ENCODE data around the gene RDH5. TPM values are rescaled to one million over a fixed set of nuclear protein-coding genes. Genes with fewer than 3 reads are reported as not detected.

The RDH5 gene
- total and polyA plus RNA-seq, 2 of the 13 experiments (the other 11 are each of a cell fraction or from before 2014, with no cell fraction given) = 2.6 to 5.7 TPM

GRCh38 chr12:55681142-55682077 lies 38.8 kb upstream of the RDH5 start (continued):
- TF ChIP-seq FOXA1 (IDR thresholded peaks at IDR 0.05) (no peak), FOXA1 (CRISPR knock-in tag; IDR thresholded peaks at IDR 0.05) (peak; percentile 30; the same call in 1 of the 2 replicates), KDM3A (CRISPR knock-in tag; IDR thresholded peaks at IDR 0.05; ENCODE audit: low read depth) (no peak; the same call in 1 of the 2 replicates), KLF15 (CRISPR knock-in tag; IDR thresholded peaks at IDR 0.05; ENCODE audit: borderline replicate concordance) (no peak), ZNF383 (CRISPR knock-in tag; IDR thresholded peaks at IDR 0.05; ENCODE audit: borderline replicate concordance) (no peak), IKZF4 (CRISPR knock-in tag; IDR thresholded peaks at IDR 0.05; ENCODE audit: borderline replicate concordance, low read depth, not compliant biosample characterization) (no peak), CHCHD3 (CRISPR knock-in tag; IDR thresholded peaks at IDR 0.05) (no peak), ZNF225 (CRISPR knock-in tag; IDR thresholded peaks at IDR 0.05) (no peak), ZNF790 (CRISPR knock-in tag; IDR thresholded peaks at IDR 0.05; ENCODE audit: borderline replicate concordance) (0 out of 2 replicates have a peak, but pooled peaks have one; percentile 65), U2AF2 (IDR thresholded peaks at IDR 0.05; ENCODE audit: low read depth, low read length) (no peak), GATAD2A (CRISPR knock-in tag; IDR thresholded peaks at IDR 0.05) (peak; percentile 80), NCOA5 (CRISPR knock-in tag; IDR thresholded peaks at IDR 0.05) (no peak), ZNF34 (CRISPR knock-in tag; IDR thresholded peaks at IDR 0.05; ENCODE audit: borderline replicate concordance) (no peak), ATF7-NPFF (CRISPR knock-in tag; IDR thresholded peaks at IDR 0.05; ENCODE audit: low read depth) (0 out of 2 replicates have a peak, but pooled peaks have one; percentile 33), NFKBIZ (CRISPR knock-in tag; IDR thresholded peaks at IDR 0.05) (0 out of 2 replicates have a peak, but pooled peaks have one; percentile 55), NFKB2 (CRISPR knock-in tag; IDR thresholded peaks at IDR 0.05; ENCODE audit: borderline replicate concordance) (no peak), ZKSCAN5 (CRISPR knock-in tag; IDR thresholded peaks at IDR 0.05) (no peak)
- TF ChIP-seq, protein P1, sequence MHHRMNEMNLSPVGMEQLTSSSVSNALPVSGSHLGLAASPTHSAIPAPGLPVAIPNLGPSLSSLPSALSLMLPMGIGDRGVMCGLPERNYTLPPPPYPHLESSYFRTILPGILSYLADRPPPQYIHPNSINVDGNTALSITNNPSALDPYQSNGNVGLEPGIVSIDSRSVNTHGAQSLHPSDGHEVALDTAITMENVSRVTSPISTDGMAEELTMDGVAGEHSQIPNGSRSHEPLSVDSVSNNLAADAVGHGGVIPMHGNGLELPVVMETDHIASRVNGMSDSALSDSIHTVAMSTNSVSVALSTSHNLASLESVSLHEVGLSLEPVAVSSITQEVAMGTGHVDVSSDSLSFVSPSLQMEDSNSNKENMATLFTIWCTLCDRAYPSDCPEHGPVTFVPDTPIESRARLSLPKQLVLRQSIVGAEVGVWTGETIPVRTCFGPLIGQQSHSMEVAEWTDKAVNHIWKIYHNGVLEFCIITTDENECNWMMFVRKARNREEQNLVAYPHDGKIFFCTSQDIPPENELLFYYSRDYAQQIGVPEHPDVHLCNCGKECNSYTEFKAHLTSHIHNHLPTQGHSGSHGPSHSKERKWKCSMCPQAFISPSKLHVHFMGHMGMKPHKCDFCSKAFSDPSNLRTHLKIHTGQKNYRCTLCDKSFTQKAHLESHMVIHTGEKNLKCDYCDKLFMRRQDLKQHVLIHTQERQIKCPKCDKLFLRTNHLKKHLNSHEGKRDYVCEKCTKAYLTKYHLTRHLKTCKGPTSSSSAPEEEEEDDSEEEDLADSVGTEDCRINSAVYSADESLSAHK (CRISPR knock-in tag; IDR thresholded peaks at IDR 0.05; ENCODE audit: borderline replicate concordance) = no peak
- TF ChIP-seq, protein P2, sequence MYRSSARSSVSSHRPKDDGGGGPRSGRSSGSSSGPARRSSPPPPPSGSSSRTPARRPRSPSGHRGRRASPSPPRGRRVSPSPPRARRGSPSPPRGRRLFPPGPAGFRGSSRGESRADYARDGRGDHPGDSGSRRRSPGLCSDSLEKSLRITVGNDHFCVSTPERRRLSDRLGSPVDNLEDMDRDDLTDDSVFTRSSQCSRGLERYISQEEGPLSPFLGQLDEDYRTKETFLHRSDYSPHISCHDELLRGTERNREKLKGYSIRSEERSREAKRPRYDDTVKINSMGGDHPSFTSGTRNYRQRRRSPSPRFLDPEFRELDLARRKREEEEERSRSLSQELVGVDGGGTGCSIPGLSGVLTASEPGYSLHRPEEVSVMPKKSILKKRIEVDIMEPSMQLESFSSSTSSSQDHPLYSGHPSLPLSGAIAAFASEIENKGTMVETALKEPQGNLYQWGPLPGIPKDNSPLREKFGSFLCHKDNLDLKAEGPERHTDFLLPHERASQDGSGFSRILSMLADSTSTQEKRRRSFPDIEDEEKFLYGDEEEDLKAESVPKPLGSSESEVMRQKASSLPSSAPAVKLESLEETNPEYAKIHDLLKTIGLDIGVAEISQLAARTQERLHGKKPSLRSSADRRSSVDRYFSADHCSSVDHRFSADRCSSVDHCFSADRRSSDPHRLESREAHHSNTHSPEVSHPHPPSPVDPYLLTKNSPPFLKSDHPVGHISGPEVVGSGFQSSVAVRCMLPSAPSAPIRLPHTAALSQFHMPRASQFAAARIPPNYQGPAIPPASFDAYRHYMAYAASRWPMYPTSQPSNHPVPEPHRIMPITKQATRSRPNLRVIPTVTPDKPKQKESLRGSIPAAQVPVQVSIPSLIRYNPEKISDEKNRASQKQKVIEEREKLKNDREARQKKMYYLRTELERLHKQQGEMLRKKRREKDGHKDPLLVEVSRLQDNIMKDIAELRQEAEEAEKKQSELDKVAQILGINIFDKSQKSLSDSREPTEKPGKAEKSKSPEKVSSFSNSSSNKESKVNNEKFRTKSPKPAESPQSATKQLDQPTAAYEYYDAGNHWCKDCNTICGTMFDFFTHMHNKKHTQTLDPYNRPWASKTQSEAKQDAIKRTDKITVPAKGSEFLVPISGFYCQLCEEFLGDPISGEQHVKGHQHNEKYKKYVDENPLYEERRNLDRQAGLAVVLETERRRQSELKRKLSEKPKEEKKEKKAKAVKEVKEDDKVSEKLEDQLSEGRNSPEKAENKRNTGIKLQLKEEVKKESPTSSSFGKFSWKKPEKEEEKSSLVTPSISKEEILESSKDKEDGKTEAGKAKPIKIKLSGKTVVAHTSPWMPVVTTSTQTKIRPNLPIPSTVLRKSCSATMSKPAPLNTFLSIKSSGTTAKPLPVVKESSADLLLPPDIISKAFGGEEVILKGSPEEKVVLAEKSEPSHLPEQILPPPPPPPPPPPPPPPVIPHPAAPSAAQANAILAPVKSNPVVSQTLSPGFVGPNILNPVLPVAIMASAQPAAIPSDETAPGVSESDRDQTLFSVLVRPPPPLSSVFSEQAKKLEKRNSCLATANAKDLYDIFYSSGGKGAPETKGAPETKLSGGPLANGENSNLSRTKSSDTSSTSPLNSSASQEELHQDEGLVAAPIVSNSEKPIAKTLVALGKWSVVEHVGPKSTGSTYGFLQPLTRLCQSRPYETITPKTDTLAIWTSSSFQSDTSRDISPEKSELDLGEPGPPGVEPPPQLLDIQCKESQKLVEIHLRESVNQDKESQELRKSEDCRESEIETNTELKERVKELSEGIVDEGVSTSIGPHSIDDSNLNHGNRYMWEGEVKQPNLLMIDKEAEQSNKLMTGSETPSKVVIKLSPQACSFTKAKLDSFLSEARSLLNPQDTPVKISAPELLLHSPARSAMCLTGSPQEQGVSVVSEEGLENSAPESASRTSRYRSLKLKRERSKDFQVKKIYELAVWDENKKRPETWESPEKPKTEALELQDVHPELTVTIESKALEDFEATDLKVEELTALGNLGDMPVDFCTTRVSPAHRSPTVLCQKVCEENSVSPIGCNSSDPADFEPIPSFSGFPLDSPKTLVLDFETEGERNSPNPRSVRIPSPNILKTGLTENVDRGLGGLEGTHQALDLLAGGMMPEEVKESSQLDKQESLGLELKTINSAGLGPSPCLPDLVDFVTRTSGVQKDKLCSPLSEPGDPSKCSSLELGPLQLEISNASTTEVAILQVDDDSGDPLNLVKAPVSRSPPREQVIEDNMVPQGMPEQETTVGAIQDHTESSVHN (CRISPR knock-in tag; IDR thresholded peaks at IDR 0.05) = no peak
